ENCODE data around the gene ISM1.

Gene ISM1

DNA sequence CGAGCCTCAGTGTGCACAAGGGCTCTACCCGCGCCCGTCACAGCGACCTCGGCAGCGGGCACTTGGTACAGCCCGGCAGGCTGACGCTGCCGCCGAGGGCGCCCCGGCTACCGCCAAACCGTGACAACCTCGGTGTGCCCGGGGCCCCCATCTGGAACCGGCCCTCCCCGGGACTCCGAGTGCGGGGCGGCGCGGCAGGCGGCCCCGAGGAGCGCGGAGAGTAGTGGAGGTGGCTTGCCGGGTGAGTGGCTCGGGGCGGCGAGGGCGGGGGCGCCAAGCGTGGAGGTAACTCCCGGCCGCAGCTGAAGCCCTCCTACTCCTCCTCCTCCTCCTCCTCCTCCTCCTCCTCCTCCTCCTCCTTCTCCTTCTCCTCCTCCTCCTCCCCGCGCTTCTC lies at the start of gene ISM1:
TSS of gene ISM1 (plus strand) at position 371 of the 394 bp plus-strand sequence. CDS start 503 bp downstream, outside the sequence.
- peak in 1 of 3 donors; percentile 25 for DNase-seq (ENCODE audit: low read depth in 3 of 3)

DNA sequence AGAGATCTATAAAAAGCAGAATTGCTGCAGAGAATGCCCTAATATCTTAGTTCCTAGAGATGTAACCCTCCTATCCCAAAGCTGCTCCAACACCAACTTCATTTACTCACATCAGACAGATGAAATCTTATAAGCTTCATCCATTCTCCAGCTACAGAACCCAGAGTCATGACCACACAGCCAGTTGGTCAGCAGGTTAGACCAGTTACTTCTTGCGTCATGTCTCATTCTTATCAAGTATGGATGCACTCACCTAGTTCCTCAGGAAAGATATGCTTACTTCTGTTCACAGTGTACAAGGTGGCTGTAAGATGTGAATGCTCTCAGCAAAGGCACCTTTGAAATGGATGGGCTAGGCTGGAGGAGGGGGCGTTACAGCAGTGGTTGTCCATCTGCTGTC lies 47.9 kb upstream of the ISM1 start:
- no peak for DNase-seq (ENCODE audit: low read depth in 3 of 3)

DNA sequence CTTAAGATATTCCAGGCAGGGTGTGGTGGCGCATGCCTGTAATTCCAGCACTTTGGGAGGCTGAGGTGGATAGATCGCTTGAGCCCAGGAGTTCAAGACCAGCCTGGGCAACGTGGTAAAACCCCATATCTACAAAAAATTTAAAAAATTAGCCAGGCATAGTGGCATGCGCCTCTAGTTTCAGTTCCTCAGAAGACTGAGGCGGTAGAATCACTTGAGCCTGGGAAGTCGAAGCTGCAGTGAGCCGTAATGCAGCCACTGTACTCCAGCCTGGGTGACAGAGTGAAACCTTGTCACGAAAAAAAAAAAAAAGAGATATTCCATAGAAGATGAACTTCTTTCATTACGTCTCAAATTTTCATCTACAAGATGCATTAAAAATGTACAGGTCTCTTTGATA lies 46.7 kb upstream of the ISM1 start:
- DNase-seq (ENCODE audit: low read depth in 3 of 3): no peak

- no peak for DNase-seq (ENCODE audit: low read depth in 3 of 3)
Observed at GRCh38 chr20:13180986-13181889, 39.8 kb upstream of the ISM1 start.

GRCh38 chr20:13183005-13183404 lies 38.1 kb upstream of the ISM1 start:
- DNase-seq (ENCODE audit: low read depth in 3 of 3): peak in 1 of 3 donors; percentile 13

DNA sequence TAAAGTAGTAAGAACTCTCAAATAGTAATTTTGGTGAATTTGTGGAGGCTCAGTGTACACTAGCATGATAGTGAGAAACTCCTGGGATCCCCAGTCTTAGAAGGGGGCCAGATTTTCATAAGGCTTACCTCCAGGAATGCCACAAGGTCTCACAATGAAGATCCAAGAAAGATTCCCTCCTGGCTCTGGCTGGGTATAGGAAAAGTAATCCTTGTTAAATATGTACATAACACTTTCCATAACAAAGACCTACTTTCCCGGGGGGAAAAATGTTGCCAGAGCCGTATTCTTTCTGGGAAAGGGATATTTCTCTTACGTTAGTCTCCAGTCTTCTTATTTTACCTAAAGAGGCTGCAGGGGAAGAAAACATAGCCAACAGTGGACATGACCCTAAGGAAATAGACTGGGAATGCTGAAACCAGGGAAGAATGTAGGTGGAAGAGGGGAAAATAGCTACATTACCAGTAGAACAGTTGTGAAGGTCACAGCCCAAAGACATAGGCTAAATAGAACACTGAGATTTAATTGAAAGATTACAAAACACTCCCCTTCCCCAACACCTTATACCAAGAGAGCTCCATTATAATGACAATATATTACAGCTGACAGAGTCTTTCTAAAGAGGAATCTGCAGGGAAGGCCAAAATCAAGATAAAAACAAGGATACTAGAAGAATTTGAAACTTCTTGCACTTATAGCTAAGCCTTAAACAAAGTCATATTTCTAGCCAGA lies 34.9 kb upstream of the ISM1 start:
- no peak for DNase-seq (ENCODE audit: low read depth in 3 of 3)

DNA sequence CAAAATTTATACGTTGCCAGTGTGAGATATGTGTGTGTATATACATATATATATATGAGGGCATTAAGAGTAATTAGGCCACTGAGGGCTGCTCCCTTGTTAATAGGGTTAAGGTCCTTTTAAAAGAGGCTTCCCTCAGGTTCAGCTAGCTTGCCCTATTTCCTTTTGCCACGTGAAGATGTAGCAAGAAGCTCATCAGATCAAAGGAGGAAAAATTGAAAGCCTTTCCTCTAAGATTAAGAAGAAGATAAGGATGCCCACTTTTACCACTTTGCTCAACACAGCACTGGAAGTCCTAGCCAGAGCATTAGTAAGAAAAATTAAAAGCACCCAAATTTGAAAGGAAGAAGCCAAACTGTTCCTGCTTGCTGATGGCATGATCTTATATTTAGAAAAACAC lies 33.2 kb upstream of the ISM1 start:
- no peak for DNase-seq (ENCODE audit: low read depth in 3 of 3)

GRCh38 chr20:13199279-13199678 lies 21.8 kb upstream of the ISM1 start:
- DNase-seq (ENCODE audit: low read depth in 3 of 3): no peak

DNA sequence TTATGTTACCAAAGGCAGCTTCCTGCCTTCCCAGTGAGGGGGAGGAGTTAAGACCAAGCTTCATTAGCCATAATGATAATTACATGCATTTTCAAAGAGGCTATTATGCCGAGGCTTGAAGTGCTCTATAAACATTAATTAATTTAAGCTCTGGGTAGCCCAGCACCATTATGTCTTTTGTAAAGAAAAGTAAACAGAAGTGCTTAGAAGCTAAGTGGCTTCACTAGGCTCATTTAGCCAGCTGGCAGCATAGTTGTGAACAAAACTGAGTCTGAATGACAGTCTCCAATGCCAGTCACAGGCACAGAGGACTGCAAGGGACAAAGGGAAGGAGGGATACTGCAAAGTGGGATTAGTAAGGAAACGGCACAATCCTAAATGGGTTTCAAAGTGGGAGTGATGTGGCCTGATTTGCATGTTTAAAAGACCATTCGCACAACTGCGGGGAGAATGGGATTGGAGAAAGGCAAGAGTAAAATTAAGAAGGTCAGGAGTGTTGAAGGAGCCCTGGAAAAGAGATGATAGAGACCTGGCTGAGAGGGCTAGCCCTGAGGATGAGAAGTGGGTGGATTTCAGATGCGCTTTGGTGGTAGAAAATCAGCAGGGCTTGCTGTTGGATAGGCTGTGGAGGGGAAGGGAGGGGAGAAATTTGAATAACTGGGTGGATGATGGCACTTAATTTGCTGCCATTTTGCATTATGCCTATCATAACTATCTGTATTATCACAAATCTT lies 20.1 kb upstream of the ISM1 start:
- DNase-seq (ENCODE audit: low read depth in 3 of 3): no peak

DNA sequence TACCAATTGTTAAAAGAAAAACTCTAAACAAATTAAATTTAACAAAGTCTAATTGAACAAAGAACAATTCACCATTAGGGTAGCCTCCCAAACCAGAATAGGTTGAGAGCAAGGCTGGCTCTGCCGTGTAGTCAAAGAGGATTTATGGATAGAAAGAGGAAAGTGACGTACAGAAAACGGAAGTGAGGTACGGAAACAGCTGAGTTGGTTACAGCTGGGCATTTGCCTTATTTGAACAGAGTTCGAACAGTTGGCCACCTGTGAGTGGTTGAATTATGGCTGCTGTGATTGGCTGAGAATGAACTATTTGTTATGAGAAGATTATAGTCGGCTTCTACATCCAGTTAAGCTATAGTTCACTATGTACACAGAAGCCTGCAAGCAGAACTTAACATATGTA lies 18.5 kb upstream of the ISM1 start:
- no peak for DNase-seq (ENCODE audit: low read depth in 3 of 3)

DNA sequence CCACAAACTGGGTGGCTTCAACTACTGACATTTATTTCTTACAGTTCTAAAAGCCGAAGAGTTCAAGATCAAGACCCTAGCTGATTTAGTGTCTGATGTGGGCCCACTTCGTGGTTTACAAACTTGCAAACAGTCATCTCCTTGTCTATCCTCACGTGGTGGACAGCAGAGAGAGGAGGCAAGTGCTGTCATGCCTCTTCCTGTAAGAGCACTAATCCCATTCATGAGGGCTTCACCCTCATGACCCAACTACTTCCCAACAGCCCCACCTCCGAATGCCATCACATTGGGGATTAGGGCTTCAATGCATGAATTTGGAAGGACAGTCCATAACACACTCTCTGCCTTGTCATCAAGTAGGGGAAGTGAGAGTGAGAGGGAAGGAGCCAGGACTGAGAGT lies 15.6 kb upstream of the ISM1 start:
- DNase-seq (ENCODE audit: low read depth in 3 of 3): no peak

DNA sequence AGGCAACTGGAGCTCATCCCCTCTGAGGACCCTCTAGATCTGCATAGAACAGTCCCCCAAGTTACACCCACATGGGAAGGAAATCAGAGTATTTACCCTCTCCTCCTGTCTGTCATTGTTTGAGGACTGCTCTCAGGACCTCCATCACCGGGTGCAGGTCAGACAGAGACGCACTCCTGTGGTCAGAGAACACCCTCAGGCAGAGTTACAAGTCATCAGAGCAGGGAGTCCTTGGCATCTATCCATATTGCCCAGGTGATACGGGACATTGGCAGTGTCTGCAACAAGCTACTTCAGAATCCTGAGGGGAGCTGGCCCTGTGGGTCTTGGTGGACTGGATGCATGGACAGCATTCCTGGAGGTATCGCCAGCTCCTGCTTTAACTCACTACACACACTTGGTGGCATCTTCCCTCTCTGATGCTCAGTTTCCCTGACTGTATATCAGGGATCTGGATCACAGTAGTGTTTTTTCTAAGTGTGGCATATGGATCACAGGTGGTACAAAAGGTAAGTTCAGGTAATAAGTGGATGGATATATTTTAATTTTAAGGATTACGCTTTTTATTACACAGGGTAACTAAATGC lies 15.1 kb upstream of the ISM1 start:
- DNase-seq (ENCODE audit: low read depth in 3 of 3): no peak

DNA sequence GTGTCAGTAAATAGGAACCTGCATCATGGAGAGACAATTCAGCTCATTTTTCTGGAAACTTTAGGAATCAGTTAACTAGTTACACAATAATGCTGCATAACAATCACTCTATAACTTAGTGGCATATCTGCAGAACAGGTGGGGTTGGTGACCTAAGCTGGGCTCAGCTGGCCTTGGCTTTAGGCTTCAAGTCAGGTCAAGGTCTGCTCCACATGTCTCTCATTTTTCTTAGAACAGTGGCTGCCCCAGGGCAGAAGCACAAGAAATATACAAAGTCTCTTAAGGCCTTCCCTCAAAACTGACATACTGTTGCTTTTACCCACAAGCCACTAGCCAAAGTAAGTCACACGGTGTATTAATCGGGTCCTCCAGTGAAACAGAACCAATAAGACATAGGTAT lies 14.1 kb upstream of the ISM1 start:
- no peak for DNase-seq (ENCODE audit: low read depth in 3 of 3)

- no peak for DNase-seq (ENCODE audit: low read depth in 3 of 3)
Observed at GRCh38 chr20:13211956-13212618, 9.0 kb upstream of the ISM1 start.

DNA sequence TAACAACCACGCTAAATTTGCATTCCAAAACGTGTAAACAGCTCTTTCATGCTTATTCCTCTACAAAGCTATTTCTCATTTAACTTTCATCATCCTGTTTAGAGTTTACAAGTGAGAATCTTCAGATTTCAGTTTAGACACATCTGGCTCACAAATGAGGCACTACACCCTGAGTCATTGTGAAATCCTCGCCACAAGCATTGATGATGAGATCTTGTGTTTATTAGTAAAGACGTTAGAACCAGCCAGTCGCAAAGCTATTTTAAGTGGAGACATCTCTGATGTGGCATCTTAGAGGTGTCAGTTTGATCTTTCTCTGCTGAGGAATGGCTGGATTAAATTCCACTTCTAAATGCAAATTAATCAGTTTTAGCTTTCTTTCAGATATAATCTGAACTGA lies 8.3 kb upstream of the ISM1 start:
- DNase-seq (ENCODE audit: low read depth in 3 of 3): no peak

GRCh38 chr20:13213335-13213734 lies 7.7 kb upstream of the ISM1 start:
- no peak for DNase-seq (ENCODE audit: low read depth in 3 of 3)

DNA sequence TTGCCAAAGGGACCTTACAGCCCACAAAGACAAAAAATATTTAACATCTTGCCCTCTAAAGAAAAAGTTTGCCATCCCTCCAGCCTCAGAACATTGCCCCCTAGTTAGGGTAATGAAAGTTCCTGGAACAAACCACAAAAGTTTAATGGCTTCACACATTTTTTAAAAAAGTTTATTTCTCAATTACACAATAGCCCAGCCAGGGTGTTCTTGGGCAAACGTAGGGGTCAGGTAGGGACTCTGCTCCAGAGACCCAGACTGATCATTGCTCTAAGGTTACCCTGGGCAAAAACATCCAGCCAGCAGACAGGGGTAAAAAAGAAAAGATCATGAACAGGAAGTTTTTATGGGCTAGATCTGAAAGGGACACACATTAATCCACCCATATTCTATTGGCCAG lies 4.5 kb upstream of the ISM1 start:
- no peak for DNase-seq (ENCODE audit: low read depth in 3 of 3)

- DNase-seq (ENCODE audit: low read depth in 3 of 3): no peak
Observed at GRCh38 chr20:13219327-13220193, 1.5 kb upstream of the ISM1 start.

GRCh38 chr20:13220194-13220903 lies 725 bp upstream of the ISM1 start:
- DNase-seq (ENCODE audit: low read depth in 3 of 3): peak in 1 of 3 donors; percentile 18

DNA sequence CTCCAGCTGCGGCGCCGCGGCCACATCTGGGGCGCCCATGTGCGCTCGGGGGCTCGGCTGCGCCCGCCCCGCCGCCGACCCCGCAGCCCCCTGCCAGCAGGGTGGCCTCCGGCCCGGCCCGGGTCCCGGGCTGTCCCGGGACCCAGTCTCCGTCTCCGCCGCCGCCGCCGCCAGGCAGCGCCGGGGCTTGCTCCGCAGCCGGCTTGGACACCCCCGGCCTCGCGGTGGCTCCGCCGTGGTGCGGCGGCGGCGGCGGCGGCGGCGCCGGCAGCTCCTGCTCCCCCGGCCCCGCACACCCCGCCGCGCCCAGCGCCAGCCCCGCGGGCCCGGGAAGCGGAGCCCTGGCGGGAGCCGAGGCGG lies 219 bp downstream of the ISM1 start:
- DNase-seq (ENCODE audit: low read depth in 3 of 3): no peak
